ENCODE results near the gene DIP2C.

GRCh38 chr10:517872-518475, 171.5 kb downstream of the DIP2C start:
- TF ChIP-seq CTCF (IDR thresholded peaks at IDR 0.05) (no peak), POLR2A (IDR thresholded peaks at IDR 0.05) (no peak)
